Measurements from ENCODE around the gene KPNA6. TPM values are rescaled to one million over a fixed set of nuclear protein-coding genes. Genes with fewer than 3 reads are reported as not detected.

The KPNA6 gene
- total RNA-seq, 1 experiment from 2014 or later: 104 TPM

DNA sequence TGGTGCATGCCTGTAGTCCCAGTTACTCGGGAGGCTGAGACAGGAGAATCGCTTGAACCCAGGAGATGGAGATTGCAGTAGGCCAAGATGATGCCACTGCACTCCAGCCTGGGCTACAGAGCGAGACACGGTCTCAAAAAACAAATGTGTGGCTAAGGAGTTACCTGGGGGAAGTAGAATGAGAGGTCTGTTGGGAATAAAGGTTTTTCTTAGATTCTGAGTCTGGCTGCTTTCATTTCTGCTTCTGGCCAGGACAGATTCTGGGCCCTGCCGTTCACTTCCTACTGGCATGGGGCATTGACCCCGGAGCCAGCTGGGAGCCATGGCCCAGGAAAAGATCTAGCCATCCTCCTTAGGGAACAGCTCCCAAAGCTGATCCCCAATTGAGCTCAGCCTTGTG, 100.6 kb downstream of the KPNA6 start:
- CTCF ChIA-PET: interaction anchor here (1.5 kb wide), 1 partner anchor 40 kb away, joined by 5 read pairs; no protein-coding TSS in a partner anchor

DNA sequence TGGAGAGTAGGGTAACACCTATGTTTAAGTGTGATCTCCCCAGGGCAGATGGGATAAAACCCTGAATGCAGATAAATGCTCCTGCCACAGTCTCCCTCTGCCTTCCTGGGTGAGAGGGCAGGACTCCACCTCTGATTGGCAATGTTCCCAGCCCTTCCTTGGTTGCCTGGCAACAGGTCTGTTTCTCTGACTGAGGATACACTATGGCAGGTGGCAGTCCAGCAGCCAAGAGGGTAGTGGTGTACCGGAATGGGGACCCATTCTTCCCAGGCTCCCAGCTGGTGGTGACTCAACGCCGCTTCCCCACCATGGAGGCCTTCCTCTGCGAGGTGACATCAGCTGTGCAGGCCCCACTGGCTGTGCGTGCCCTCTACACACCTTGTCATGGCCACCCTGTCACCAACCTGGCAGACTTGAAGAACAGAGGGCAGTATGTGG, 101.1 kb downstream of the KPNA6 start, which contains the start of gene DCDC2B:
Gene DCDC2B, plus strand, starts transcription at position 199 of the 438 bp plus-strand sequence. Its CDS starts 5 bp downstream, at position 204.
- ChIA-PET CTCF (interaction anchor here (1.5 kb wide), 1 partner anchor 40 kb away, joined by 5 read pairs; no protein-coding TSS in a partner anchor), POLR2A (no interaction called here)
- Mint-ChIP-seq H3K9me3 (no peaks in the 10 kb centered on the region), H3K27me3 (ENCODE audit: low read depth) (peaks cover 8% of the 10 kb centered on the region), H3K36me3 (peaks cover 4% of the 10 kb centered on the region), H3K4me3 (no peak within 1 kb of the TSS), H3K27ac (no peak within 1 kb of the TSS; the same call in 1 of the 2 replicates), H3K4me1 (peaks cover 10% of the 10 kb centered on the region)
- DNase-seq (ENCODE audit: low spot score) (no peak), ATAC-seq (no peak)
- TF ChIP-seq RELA (CRISPR knock-in tag; IDR thresholded peaks at IDR 0.05; ENCODE audit: borderline replicate concordance) (no peak), SOX15 (CRISPR knock-in tag; IDR thresholded peaks at IDR 0.05) (no peak), ZNF138 (CRISPR knock-in tag; conservative IDR thresholded peaks at IDR 0.05) (no peak), TEAD1 (CRISPR knock-in tag; IDR thresholded peaks at IDR 0.05) (no peak), ZNF263 (CRISPR knock-in tag; IDR thresholded peaks at IDR 0.05; ENCODE audit: low read depth) (no peak)
- TF ChIP-seq, protein P1, sequence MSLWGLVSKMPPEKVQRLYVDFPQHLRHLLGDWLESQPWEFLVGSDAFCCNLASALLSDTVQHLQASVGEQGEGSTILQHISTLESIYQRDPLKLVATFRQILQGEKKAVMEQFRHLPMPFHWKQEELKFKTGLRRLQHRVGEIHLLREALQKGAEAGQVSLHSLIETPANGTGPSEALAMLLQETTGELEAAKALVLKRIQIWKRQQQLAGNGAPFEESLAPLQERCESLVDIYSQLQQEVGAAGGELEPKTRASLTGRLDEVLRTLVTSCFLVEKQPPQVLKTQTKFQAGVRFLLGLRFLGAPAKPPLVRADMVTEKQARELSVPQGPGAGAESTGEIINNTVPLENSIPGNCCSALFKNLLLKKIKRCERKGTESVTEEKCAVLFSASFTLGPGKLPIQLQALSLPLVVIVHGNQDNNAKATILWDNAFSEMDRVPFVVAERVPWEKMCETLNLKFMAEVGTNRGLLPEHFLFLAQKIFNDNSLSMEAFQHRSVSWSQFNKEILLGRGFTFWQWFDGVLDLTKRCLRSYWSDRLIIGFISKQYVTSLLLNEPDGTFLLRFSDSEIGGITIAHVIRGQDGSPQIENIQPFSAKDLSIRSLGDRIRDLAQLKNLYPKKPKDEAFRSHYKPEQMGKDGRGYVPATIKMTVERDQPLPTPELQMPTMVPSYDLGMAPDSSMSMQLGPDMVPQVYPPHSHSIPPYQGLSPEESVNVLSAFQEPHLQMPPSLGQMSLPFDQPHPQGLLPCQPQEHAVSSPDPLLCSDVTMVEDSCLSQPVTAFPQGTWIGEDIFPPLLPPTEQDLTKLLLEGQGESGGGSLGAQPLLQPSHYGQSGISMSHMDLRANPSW (CRISPR knock-in tag; conservative IDR thresholded peaks at IDR 0.05; ENCODE audit: low read depth): no peak
- TF ChIP-seq, protein P2, sequence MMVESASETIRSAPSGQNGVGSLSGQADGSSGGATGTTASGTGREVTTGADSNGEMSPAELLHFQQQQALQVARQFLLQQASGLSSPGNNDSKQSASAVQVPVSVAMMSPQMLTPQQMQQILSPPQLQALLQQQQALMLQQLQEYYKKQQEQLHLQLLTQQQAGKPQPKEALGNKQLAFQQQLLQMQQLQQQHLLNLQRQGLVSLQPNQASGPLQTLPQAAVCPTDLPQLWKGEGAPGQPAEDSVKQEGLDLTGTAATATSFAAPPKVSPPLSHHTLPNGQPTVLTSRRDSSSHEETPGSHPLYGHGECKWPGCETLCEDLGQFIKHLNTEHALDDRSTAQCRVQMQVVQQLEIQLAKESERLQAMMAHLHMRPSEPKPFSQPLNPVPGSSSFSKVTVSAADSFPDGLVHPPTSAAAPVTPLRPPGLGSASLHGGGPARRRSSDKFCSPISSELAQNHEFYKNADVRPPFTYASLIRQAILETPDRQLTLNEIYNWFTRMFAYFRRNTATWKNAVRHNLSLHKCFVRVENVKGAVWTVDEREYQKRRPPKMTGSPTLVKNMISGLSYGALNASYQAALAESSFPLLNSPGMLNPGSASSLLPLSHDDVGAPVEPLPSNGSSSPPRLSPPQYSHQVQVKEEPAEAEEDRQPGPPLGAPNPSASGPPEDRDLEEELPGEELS (CRISPR knock-in tag; IDR thresholded peaks at IDR 0.05): no peak
- TF ChIP-seq, protein P3, sequence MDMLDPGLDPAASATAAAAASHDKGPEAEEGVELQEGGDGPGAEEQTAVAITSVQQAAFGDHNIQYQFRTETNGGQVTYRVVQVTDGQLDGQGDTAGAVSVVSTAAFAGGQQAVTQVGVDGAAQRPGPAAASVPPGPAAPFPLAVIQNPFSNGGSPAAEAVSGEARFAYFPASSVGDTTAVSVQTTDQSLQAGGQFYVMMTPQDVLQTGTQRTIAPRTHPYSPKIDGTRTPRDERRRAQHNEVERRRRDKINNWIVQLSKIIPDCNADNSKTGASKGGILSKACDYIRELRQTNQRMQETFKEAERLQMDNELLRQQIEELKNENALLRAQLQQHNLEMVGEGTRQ (CRISPR knock-in tag; IDR thresholded peaks at IDR 0.05): no peak

More for the DNA sequence above, 100.6 kb downstream of the KPNA6 start:
- Mint-ChIP-seq H3K4me3 (no peak overlapping the region), H3K27me3 (ENCODE audit: low read depth) (peaks cover 10% of the 10 kb centered on the region), H3K36me3 (peaks cover 4% of the 10 kb centered on the region), H3K9me3 (no peaks in the 10 kb centered on the region), H3K4me1 (peaks cover 10% of the 10 kb centered on the region), H3K27ac (no peak overlapping the region)
- DNase-seq (ENCODE audit: low spot score) (no peak), ATAC-seq (no peak)
- TF ChIP-seq TEAD4 (CRISPR knock-in tag; IDR thresholded peaks at IDR 0.05) (no peak), ZNF423 (CRISPR knock-in tag; IDR thresholded peaks at IDR 0.05) (no peak), SMAD4 (CRISPR knock-in tag; IDR thresholded peaks at IDR 0.05) (no peak), ZNF121 (CRISPR knock-in tag; IDR thresholded peaks at IDR 0.05) (no peak), EMX1 (CRISPR knock-in tag; IDR thresholded peaks at IDR 0.05) (no peak), ESRRA (CRISPR knock-in tag; IDR thresholded peaks at IDR 0.05; ENCODE audit: borderline replicate concordance) (no peak), CREM (CRISPR knock-in tag; IDR thresholded peaks at IDR 0.05) (no peak), NR3C1 (CRISPR knock-in tag; conservative IDR thresholded peaks at IDR 0.05; ENCODE audit: low read depth) (no peak), ZNF232 (CRISPR knock-in tag; IDR thresholded peaks at IDR 0.05) (no peak), TCF7 (CRISPR knock-in tag; IDR thresholded peaks at IDR 0.05; ENCODE audit: low read depth) (no peak), TP53 (CRISPR knock-in tag; IDR thresholded peaks at IDR 0.05) (no peak), GTF2I (CRISPR knock-in tag; conservative IDR thresholded peaks at IDR 0.05) (no peak), AR (CRISPR knock-in tag; IDR thresholded peaks at IDR 0.05) (no peak), IRF1 (CRISPR knock-in tag; IDR thresholded peaks at IDR 0.05) (no peak), RORB (CRISPR knock-in tag; IDR thresholded peaks at IDR 0.05) (no peak), IRF2 (CRISPR knock-in tag; IDR thresholded peaks at IDR 0.05; ENCODE audit: borderline replicate concordance, low read depth) (no peak)
- TF ChIP-seq, protein P4, sequence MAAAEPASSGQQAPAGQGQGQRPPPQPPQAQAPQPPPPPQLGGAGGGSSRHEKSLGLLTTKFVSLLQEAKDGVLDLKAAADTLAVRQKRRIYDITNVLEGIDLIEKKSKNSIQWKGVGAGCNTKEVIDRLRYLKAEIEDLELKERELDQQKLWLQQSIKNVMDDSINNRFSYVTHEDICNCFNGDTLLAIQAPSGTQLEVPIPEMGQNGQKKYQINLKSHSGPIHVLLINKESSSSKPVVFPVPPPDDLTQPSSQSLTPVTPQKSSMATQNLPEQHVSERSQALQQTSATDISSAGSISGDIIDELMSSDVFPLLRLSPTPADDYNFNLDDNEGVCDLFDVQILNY (CRISPR knock-in tag; IDR thresholded peaks at IDR 0.05): no peak
- TF ChIP-seq, protein P5, sequence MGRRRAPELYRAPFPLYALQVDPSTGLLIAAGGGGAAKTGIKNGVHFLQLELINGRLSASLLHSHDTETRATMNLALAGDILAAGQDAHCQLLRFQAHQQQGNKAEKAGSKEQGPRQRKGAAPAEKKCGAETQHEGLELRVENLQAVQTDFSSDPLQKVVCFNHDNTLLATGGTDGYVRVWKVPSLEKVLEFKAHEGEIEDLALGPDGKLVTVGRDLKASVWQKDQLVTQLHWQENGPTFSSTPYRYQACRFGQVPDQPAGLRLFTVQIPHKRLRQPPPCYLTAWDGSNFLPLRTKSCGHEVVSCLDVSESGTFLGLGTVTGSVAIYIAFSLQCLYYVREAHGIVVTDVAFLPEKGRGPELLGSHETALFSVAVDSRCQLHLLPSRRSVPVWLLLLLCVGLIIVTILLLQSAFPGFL (CRISPR knock-in tag; IDR thresholded peaks at IDR 0.05; ENCODE audit: borderline replicate concordance): no peak
- TF ChIP-seq, protein P6, sequence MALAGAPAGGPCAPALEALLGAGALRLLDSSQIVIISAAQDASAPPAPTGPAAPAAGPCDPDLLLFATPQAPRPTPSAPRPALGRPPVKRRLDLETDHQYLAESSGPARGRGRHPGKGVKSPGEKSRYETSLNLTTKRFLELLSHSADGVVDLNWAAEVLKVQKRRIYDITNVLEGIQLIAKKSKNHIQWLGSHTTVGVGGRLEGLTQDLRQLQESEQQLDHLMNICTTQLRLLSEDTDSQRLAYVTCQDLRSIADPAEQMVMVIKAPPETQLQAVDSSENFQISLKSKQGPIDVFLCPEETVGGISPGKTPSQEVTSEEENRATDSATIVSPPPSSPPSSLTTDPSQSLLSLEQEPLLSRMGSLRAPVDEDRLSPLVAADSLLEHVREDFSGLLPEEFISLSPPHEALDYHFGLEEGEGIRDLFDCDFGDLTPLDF (CRISPR knock-in tag; IDR thresholded peaks at IDR 0.05): no peak
- POLR2A ChIA-PET: no interaction called here

All from WTC11 (cell line).